Measurements from ENCODE around the gene IGSF9B. TPM values are rescaled to one million over a fixed set of nuclear protein-coding genes. Genes with fewer than 3 reads are reported as not detected.
"Not testable (repeated sequence)": the region's sequence is repeated elsewhere in the genome, so short reads cannot be mapped to it uniquely, and the experiment has no call there.

IGSF9B gene, protein sequence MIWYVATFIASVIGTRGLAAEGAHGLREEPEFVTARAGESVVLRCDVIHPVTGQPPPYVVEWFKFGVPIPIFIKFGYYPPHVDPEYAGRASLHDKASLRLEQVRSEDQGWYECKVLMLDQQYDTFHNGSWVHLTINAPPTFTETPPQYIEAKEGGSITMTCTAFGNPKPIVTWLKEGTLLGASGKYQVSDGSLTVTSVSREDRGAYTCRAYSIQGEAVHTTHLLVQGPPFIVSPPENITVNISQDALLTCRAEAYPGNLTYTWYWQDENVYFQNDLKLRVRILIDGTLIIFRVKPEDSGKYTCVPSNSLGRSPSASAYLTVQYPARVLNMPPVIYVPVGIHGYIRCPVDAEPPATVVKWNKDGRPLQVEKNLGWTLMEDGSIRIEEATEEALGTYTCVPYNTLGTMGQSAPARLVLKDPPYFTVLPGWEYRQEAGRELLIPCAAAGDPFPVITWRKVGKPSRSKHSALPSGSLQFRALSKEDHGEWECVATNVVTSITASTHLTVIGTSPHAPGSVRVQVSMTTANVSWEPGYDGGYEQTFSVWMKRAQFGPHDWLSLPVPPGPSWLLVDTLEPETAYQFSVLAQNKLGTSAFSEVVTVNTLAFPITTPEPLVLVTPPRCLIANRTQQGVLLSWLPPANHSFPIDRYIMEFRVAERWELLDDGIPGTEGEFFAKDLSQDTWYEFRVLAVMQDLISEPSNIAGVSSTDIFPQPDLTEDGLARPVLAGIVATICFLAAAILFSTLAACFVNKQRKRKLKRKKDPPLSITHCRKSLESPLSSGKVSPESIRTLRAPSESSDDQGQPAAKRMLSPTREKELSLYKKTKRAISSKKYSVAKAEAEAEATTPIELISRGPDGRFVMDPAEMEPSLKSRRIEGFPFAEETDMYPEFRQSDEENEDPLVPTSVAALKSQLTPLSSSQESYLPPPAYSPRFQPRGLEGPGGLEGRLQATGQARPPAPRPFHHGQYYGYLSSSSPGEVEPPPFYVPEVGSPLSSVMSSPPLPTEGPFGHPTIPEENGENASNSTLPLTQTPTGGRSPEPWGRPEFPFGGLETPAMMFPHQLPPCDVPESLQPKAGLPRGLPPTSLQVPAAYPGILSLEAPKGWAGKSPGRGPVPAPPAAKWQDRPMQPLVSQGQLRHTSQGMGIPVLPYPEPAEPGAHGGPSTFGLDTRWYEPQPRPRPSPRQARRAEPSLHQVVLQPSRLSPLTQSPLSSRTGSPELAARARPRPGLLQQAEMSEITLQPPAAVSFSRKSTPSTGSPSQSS (N-terminal part only)
- 6.9 TPM for total RNA-seq

DNA sequence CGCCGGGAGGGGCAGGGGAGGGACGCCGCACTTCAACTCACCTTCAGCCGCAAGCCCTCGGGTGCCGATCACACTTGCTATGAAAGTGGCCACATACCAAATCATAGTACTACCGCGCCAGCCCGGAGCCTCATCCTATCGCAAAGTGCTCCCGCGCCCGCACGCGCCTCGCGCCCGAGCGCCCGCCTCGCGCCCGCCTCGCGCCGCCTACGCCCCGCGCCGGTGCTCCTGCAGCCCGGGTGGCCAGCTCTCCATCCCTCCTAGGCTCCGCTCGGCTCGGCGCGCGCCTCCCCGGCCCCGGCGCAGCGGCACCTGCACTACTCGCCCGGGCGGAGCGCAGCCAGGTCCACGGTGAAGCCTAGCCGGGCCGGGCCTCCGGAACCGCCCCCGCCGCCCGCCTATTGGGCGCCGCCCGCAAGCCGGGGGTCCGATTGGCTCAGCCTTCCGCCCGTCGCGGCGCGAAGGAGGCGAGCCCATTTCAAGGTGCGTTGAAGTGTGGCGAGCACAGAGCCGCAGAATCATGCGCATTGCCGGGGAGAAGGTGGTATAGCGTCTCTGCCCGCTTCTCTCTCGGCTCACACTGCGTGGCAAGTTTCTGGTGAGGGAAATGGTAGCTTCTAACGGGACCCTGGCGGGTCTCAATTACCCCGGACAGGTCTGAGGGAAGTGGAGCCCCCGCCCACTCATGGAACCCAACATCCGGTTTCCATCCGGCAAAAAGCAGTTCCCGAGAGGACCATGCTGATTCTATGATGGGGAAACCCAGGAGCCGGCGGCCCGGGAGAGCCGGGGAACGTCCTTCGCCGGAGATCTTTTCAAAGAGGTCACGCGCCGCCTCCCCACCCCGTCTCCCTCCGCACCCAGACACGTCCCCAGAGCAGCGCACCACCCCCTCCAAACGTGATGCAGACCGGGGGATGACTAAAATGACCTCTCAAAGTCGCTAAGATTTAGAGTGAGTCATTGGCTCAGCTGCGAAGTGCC is at the start of gene IGSF9B:
Gene IGSF9B, minus strand, starts transcription at position 319 of the 984 bp plus-strand sequence. Its CDS starts 214 bp downstream, at position 105.
- no peak for FAIRE-seq
- DNase-seq (ENCODE audit: low spot score in 2 of 2) = peak; percentile 95 to 96

DNA sequence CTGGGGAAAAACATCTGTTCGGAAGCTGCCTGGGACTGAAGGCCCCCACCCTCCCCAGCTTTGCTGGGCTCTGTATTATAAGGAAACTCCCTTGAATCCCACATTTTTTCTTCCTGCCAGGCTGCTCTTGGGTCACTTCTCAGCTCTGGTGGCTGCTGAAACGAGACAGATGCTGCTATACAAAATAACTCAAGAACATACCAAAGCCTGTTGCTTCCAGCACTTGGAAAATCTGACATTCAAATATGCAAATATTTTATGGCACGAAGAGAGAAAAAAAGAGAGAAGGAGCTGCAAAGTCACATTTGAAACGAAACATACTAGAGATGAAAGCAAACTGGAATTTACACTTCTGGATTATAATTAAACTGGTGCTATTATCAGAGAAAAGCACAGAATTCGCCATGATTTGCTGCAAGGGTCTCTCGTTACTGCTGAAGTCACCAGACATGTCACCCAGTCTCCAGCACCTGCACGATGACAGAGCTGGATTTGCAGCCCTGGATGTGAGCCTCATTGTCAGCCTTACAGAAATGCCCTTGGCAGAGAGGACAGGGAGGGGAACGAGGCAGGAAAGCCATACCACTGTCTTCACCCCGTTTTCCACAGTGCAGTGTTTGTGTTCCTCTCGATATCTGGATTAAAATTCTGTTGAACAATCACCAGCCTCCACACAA is 47.9 kb upstream of the IGSF9B start:
- no peak for FAIRE-seq
- no peak for DNase-seq (ENCODE audit: low spot score in 2 of 2)

DNA sequence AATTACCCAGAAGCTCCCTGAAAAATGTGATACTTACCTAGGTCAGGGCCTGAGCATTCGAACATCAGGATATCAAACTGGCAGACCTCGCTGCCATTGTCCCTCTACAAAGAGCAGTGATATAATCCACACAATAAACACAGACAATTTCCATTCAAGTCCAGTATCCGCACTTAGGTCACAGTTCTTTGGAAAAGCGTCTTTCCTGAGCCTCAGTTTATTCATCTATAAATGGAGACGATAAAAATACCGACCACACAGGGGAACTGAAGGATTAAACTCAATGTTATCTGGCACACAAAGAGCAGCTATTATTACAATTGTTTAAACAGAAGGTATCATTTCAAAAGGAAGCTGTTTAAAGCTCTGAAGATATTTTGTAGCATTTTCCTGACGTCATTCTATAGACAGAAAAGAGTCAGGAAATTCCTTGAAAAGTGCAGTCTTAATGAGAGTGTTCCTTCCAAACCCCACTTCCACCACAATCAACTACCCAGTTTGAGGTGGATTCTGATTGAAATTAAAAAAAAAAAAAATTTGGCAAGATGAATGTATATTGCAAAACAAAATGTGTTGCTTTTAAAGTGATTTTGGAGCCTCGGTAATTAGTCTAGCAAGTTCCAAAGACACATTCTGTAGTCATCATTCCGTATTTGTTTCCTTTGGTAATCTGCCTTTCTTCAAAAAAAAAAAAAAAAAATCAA is 47.2 kb upstream of the IGSF9B start:
- FAIRE-seq = no peak
- no peak for DNase-seq (ENCODE audit: low spot score in 2 of 2)

DNA sequence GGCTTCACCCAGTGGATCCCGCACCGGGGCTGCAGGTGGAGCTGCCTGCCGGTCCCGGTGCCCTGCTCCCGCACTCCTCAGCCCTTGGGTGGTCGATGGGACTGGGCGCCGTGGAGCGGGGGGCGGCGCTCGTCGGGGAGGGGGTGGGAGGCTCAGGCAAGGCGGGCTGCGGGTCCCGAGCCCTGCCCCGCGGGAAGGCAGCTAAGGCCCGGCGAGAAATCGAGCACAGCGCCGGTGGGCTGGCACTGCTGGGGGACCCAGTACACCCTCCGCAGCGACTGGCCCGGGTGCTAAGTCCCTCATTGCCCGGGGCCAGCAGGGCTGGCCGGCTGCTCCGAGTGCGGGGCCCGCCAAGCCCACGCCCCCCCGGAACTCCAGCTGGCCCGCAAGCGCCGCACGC is 46.1 kb upstream of the IGSF9B start:
- FAIRE-seq; DNase-seq (ENCODE audit: low spot score in 2 of 2): not testable (repeated sequence)

DNA sequence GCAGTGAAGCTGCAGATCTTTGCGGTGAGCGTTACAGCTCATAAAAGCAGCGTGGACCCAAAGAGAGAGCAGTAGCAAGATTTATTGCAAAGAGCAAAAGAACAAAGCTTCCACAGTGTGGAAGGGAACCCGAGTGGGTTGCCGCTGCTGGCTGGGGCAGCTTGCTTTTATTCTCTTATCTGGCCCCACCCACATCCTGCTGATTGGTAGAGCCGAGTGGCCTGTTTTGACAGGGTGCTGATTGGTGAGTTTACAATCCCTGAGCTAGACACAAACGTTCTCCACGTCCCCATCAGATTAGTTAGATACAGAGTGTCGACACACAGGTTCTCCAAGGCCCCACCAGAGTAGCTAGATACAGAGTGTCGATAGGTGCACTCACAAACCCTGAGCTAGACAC is 45.6 kb upstream of the IGSF9B start:
- FAIRE-seq; DNase-seq (ENCODE audit: low spot score in 2 of 2): not testable (repeated sequence)

DNA sequence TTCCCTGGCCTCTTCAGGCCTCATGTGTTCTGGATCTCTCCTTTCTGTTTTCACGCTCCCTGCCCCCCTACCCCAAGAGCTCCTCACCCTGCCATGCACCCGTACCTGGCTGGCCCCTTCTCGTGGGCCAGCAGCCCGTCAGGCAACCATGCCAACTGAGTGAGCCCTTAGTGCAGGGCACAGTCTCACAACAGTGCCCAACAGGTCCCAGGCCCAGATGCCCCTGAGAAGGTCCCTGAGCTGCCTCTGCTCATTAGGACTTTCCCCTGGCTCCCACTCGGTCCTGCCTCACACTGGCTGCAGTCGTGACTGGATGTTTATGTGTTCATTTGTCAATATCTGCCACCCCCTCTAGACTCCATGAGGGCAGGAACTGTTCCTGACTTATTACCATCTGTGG is 44.8 kb upstream of the IGSF9B start:
- DNase-seq (ENCODE audit: low spot score in 2 of 2) (no peak), FAIRE-seq (no peak)

DNA sequence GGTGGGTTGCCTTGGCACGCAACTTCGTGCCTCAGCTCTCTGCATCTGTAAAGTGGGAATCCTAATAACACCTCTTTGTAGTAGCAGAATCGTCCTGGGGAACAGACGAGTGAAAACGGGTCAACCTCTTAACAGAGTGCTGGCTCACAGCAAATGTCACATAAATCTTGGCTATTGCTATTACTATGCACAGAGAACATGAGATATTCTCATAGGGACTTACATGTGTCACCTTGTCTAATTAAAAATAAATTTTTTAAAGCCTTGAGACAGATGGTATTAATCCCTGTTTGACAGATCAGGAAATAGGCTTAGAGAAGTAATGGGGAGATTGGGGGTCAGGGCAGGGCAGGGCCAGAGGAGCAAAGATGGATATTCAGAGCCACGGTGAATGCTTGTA is 44.3 kb upstream of the IGSF9B start:
- no peak for FAIRE-seq
- no peak for DNase-seq (ENCODE audit: low spot score in 2 of 2)

DNA sequence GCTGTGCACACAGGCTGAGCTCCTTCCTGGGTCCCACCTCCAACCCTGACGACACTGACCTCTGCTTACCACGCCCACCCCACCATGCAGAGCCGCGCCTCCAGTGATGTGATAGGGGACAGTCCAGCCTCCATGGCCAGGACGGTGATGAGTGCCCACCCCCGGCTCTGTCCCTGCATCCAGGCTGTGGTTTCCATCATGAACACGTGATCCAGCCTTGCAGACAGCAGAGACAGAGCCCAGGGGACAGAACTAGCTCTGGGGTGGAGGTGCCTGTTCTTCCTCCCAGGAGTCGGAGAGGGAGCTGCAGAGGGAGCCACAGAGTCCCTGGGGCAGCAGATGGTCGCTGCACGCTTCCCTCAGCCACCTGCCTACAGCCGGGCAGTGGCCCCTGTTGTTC is 42.6 kb upstream of the IGSF9B start:
- DNase-seq (ENCODE audit: low spot score in 2 of 2) (no peak), FAIRE-seq (no peak)

DNA sequence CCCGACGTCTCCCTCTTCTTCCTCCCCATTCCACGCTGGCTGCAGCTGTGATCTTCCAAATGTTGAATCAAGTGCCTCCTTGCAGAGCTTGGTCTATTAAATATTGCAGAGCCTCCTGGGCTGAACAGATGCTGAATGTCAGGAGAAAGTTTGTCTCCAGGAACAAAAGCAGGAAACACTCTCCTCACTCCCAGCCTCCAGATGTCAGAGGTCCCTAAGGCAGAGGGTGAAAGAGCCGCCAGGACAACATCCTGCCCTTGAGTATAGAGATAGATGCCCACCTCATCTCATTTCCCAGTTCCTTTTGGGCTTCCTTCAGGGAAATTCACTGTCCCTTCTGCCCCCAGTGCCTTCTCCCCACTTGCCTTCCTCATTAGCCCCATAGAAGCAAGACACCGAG is 40.8 kb upstream of the IGSF9B start:
- FAIRE-seq = no peak
- no peak for DNase-seq (ENCODE audit: low spot score in 2 of 2)

DNA sequence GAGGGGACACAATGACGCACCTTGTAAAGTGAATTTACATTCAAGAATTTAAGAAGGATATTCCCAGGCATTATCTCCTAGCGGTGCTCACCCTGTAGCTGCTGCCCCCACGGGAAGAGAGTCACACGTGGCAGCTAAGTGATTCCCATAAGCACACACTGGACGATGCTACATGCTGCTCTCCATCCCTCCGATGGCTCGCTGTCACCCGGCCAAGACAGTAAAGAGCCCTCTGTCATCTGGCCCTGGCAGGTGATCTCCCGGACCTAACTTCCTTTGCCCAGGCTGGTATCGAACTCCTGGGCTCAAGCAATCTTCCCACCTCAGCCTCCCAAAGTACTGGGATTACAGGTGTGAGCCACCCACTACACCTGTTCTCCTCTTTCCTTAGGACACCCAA is 39.9 kb upstream of the IGSF9B start:
- DNase-seq (ENCODE audit: low spot score in 2 of 2) (no peak), FAIRE-seq (no peak)

DNA sequence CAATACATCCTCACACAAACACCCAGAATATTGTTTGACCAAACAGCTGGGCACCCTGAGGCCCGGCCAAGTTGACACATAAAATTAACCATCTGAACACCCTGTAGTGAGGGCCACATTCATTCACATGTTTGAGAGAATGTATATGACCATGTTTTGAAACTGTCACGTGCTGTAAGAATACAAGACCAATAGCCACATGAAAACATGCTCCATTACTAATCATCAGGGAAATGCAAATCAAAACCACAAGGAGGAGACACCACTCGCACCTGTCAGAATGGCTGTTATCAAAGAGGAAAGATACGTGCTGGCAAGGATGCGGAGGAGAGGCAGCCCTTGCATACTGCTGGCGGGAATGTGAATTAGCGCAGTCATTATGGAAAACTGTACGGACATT is 38.3 kb upstream of the IGSF9B start:
- FAIRE-seq (no peak), DNase-seq (ENCODE audit: low spot score in 2 of 2) (no peak)

DNA sequence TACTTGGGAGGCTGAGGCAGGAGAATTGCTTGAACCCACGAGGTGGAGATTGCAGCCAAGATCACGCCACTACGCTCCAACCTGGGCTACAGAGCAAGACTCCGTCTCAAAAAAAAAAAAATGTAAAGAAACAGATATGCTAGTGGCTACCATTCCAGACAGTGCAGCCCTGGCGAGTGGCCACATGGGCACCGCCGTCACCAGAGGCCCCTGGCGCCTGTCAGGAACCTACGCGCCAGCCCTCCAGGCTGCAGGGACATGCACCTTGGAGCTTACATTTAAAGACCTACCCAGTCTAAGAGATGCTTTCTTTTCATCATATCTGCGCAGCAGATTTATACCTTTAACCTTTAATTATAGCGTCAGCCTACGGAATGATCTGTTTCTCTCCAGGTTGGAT is 37.2 kb upstream of the IGSF9B start:
- DNase-seq (ENCODE audit: low spot score in 2 of 2) (no peak), FAIRE-seq (no peak)

DNA sequence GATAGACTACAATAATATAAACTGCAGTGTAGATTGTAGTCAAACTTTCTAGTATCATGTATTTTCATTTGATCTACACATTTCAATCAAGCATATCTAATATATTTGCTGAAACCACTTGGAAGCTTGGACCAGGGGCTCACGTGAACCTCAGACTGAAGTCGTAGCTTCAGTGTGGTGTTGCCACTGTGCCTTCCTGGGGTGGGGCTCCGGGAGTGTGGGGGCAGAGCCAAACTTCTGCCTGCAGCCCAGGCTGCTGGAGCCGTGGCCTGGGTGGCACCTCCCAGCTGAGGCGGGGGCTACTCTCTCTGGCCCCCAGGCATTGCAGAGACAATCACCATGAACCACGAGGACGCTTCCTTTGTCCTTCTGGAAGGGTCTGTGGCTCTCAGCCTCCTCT is 36.3 kb upstream of the IGSF9B start:
- DNase-seq (ENCODE audit: low spot score in 2 of 2) (no peak), FAIRE-seq (no peak)

DNA sequence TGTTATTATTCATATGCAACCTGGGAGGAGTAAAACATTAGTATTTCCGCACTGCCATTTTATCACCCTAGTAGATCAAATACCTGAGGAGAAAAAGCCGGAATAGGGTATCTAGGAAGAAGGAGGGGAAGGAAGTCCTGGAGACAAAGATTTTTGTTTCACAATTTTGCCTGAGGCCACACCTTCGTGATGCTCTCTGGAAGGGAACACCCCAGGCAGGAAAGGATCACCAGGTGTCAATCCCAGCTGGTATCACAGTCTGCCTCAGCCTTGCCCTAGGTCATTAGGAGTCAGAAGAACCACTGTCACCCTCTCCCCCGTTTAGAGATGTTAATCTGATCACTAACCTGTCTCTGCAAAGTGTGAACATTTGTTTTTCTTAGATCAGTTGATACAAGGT is 35.4 kb upstream of the IGSF9B start:
- DNase-seq (ENCODE audit: low spot score in 2 of 2) (no peak), FAIRE-seq (no peak)

DNA sequence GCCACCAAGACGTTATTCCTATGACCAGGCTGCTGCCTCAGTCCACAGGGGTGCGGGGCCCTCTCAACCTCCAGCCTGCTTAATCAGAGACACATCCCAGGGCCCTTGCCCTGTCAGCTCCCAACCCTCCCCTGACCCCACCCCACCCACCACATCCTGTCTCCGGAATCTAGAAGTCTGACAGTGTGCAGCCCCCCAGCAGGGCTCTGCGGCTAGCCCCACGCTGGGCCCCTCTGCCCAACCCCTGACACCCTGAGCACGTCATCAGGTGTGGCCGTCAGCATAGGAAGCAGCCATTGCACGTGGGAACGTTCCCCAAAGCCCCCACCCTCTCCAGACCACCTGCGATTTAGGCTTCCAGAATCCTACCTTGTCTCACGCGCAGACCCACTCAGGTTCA is 34.3 kb upstream of the IGSF9B start:
- FAIRE-seq = no peak
- no peak for DNase-seq (ENCODE audit: low spot score in 2 of 2)

DNA sequence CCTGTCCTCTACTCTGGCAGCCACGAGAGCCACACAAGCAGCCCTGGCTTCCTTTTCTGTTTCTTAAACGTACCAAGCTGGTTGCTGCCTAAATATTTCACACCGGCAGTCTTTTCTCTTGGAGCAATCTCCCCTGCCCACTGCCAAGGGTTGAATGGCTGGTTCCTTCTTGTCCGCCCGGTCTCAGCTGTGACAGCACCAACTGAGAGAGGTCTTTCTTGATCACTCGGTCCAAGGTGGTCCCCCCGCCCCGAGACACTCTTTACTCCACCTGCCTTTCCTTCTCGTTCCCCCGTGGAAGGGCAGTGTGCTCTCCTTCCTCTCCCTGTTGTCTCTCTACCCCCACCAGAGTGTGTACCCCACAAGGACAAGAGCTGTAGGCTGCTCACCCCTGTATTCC is 33.7 kb upstream of the IGSF9B start:
- FAIRE-seq = no peak
- no peak for DNase-seq (ENCODE audit: low spot score in 2 of 2)

DNA sequence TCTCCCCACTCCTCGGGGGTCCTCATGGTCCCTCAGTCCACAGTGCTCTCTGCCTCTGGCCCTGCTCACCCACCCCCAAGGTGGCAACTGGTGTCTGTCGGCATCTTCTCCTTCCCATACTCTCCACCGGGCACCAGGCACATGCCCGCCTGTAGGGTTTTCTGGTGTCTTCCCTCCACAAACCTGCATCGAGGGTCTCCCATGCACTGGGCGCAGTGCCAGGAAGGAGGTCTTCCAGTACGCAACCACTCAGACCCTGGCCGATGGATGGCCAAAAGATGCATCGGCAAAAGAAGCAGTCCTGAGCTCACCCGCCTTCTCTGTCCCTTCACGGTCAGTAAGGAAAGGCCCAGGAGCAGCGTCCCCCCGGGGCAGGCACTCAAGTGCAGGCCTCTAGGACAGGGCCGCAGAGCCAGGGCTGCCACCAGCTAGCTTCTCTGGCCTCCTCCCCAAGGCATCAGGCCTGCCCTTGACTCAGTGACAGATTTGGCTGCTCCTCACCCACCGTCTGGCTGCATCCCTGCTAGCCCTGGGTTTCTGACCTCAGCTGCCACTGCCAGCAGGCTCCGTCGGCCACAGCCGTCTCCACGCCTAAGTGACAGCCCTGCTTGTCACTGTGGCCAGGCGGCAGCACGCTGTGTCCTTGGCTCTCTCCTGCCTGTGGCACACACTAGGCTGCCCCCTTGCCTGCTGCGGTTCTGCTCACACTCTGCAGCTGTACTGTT is 32.1 kb upstream of the IGSF9B start:
- FAIRE-seq (no peak), DNase-seq (ENCODE audit: low spot score in 2 of 2) (no peak)

DNA sequence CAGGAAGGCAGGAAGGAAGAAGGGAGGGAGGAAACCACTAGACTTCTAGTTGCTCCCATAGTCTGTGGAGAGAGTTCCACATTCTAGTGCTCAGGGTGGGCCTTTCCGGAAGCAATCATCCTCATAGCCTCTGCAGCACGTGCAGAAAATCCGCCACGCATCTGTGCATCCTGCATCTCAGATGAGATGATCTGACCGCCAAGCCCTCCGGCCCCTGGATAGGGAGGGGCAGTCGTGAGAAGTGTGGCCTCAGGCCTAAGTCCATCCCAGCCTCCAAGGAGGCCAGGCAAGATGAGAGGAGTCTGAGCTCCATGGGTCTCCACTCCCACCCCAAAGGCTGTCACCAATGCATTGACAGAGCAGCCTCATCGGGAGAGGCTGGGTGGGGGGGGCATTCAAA is 30.4 kb upstream of the IGSF9B start:
- FAIRE-seq = no peak
- no peak for DNase-seq (ENCODE audit: low spot score in 2 of 2)

Data from frontal cortex (tissue), 4 donors.